Right cardiac atrium (tissue), 5 donors: ENCODE measurements around the gene CD8B. TPM values are rescaled to one million over a fixed set of nuclear protein-coding genes. Genes with fewer than 3 reads are reported as not detected.
"Not testable (repeated sequence)": the region's sequence is repeated elsewhere in the genome, so short reads cannot be mapped to it uniquely, and the experiment has no call there.

Experiments used
- ATAC-seq, 2 donors: fragments of 200-7000 bp; cut with Tn5 transposase; one replicate each; pipeline versions ENCODE4 v1.8.0 to v1.9.1; 2020; ENCODE audit warnings: moderate library complexity in 2 of 2, mild to moderate bottlenecking in 1 of 2
- DNase-seq, 3 donors: peaks; one replicate each; pipeline ENCODE4 v3.0.0-alpha.2; 2020
- H3K27ac ChIP-seq: one replicate; pipeline ENCODE4 v1.5.1; 2013; ENCODE audit warnings: mild to moderate bottlenecking, low read length, control low read depth, moderate library complexity
- H3K27me3 ChIP-seq: one replicate; pipeline ENCODE4 v1.6.1; 2013; ENCODE audit not compliant: control insufficient read depth, insufficient read depth
- H3K4me1 ChIP-seq: one replicate; pipeline ENCODE4 v1.6.1; 2013; ENCODE audit warnings: low read length; ENCODE audit not compliant: control insufficient read depth, insufficient read depth
- H3K4me3 ChIP-seq: one replicate; pipeline ENCODE4 v1.5.1; 2013; ENCODE audit warnings: low read length, control low read depth
- H3K9me3 ChIP-seq: one replicate; pipeline ENCODE4 v1.6.1; 2013; ENCODE audit warnings: low read length; ENCODE audit not compliant: control insufficient read depth
- WGBS: extraction: QIAGEN DNeasy Blood & Tissue Kit; methylation state at CpG from one replicate; pipeline ENCODE4 v1.1.7; 2013; 5-methylcytosine and 5-hydroxymethylcytosine counted together
- intact Hi-C, 4 donors: fragments of 100-400 bp; cut with DNase I; formaldehyde crosslinking; loops; one replicate each; pipeline versions ENCODE4 v1.11.0 to v1.14.0; 2022 to 2023
- long read RNA-seq, 4 donors: library from polyadenylated mRNA; unstranded; transcript quantifications; one replicate each; pipeline ENCODE4 v2.0.0, GENCODE V29; 2020 to 2021
- polyA plus RNA-seq: library from polyadenylated mRNA; stranded (reverse); fragments of 200-250 nt; gene quantifications from one replicate; pipeline ENCODE4 v1.2.3, GENCODE V29; 2013
- total RNA-seq, 4 donors: library from RNA; stranded (reverse); fragmentation: NEBNext Ultra II Directional; extraction: Animal tissue kit (Norgen Biotek cat#: 25700); gene quantifications; one replicate each; pipeline ENCODE4 v1.2.1, GENCODE V29; 2021
- donor health status: healthy with polysubstance abuse.
- donor health status: DM: no; HTN: yes; CAD: no.
- donor health status: DM: no; HTN: no; CAD: no.
- donor health status: DM: no; HTN: yes; CAD: no; lungs with severe emphysema.
- donor health status: DM: yes; HTN: yes; CAD: no.

Gene CD8B
- under 1 TPM in 3 of 4 donors, not detected in 1; 0.45 to 0.80 (median 0.68) TPM for total RNA-seq
- polyA plus RNA-seq = 0.20 TPM
- long read RNA-seq, donor 1, partial matches to known transcripts = 0 of 1 reads
- long read RNA-seq, donor 1, other reads (novel, unspliced or antisense) = 0 of 1 reads
- long read RNA-seq, donor 2 = 0 reads
- long read RNA-seq, donor 3, partial matches to known transcripts = 0 of 2 reads
- long read RNA-seq, donor 3, other reads (novel, unspliced or antisense) = 0 of 2 reads
- long read RNA-seq, donor 4 = 0 reads

DNA sequence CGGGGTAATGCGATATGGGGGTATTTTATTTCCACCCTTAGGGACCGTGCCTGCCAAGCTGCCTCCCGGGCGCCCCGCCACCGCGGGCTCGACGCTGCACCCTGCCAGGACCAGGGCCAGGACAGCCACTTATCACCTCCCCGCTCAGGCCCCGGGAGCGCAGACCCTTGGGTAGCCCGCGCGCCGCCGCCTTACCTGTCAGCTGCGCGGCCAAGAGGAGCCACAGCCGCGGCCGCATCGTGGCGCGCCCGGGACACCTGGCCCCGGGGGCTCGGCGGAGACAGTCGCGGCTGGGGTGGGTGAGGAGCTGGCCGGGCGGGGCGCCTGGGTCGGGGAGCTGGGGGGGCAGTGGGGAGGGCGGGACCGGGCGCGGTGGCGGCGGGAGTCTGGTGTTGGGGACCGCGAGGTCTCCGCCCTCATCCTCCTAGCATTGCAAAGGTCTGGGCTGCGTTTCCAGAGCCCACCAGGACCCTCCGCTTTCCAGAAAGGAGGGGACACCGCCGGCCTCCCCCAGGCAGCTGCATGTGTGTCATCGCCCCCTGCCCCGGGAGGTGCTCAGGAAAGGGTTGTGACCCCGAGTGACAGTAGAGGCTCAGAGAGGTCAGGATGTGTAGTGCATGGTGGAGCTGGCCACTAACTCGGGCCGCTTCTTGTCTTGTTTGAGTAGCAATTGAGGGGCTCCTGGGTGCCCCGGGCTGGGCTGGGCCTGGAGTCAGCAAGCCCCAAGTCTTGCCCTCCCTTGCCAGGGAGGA lies at the start of gene CD8B:
Gene CD8B, minus strand, starts transcription at position 259 of the 752 bp plus-strand sequence. Its CDS starts 21 bp downstream, at position 238.
- peak; percentile 56 to 66 for ATAC-seq
- H3K27me3 ChIP-seq, intact Hi-C loops, H3K9me3 ChIP-seq, H3K4me1 ChIP-seq, DNase-seq, H3K4me3 ChIP-seq, H3K27ac ChIP-seq: not testable (repeated sequence)
- whole genome bisulfite sequencing = 3% methylated on average over 50 of the region's 55 CpGs

DNA sequence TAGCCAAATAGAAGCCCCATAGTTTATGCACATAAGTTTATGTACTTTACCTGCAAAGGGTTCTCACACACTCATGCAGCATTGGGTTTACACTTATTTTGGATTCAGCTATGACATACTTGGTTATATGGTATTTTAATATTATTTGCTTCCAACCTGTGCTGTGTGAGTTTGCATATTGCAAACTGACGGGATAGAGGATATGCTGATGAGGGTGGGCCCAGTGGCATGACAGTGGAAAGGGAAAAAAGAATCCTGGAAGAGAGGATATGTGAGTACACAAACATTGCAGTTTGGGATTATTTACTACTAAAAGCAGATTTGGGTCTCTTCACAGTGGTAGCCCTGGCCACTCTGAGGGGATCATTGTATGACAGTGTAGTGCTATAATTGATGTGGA lies 44.2 kb upstream of the CD8B start:
- H3K4me1 ChIP-seq, DNase-seq, H3K27ac ChIP-seq, ATAC-seq, H3K9me3 ChIP-seq, intact Hi-C loops, H3K27me3 ChIP-seq, H3K4me3 ChIP-seq: not testable (repeated sequence)
- no CpG with 5 or more reads among the region's 1 CpG for WGBS

- 49% methylated on average over 4 of the region's 4 CpGs for WGBS
- H3K9me3 ChIP-seq, DNase-seq, H3K4me3 ChIP-seq, H3K27ac ChIP-seq, H3K4me1 ChIP-seq, ATAC-seq, intact Hi-C loops, H3K27me3 ChIP-seq: not testable (repeated sequence)
Measured at GRCh38 chr2:86900687-86901086, 39.0 kb upstream of the CD8B start.

DNA sequence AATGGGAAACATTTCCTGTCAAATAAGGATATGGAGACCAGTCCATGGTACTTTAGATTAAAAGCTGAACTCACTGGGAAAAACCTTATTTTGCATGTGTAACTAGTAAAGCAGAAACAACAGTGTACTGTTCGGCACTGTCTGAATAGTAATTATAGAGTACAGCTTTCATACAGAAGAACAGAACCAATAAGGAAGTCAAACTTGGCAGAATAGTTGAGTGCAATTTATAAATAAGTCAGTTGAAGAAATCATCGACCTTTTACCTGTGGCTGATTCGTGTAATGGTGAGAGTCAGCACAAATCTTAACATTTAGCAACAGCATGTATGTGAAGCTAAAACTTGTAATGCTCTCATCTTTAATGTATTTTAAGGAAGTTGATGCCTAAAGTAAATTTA lies 24.3 kb upstream of the CD8B start:
- H3K9me3 ChIP-seq, DNase-seq, H3K4me3 ChIP-seq, ATAC-seq, H3K27me3 ChIP-seq, H3K4me1 ChIP-seq, intact Hi-C loops, H3K27ac ChIP-seq: not testable (repeated sequence)
- no CpG with 5 or more reads among the region's 3 CpGs for WGBS

GRCh38 chr2:86882865-86883264 lies 21.2 kb upstream of the CD8B start:
- H3K4me3 ChIP-seq, H3K27ac ChIP-seq, H3K9me3 ChIP-seq, ATAC-seq, intact Hi-C loops, H3K4me1 ChIP-seq, H3K27me3 ChIP-seq, DNase-seq: not testable (repeated sequence)
- WGBS = 93% methylated on average over 1 of the region's 2 CpGs

GRCh38 chr2:86882118-86882665 lies 20.5 kb upstream of the CD8B start:
- DNase-seq, H3K27me3 ChIP-seq, H3K4me1 ChIP-seq, H3K9me3 ChIP-seq, ATAC-seq, H3K4me3 ChIP-seq, H3K27ac ChIP-seq, intact Hi-C loops: not testable (repeated sequence)
- WGBS = 88% methylated on average over 5 of the region's 5 CpGs

DNA sequence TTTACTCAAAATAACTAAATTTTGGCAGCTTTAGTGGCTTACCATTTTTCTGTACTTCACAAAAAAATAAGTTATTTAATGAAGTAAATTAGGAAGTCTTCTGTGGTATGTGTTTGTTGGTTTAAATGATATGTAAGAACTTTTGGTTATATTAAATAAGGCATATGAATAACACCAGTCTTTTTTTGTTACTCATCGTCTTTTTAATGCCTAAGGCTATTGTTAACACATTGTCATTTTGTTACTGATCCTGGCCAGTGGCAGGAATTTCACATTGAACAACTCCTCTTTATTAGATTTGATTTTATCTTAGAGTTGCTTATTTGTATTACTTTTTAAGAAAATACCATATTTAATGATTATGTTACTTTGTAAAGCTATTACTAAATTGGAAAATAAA lies 17.3 kb upstream of the CD8B start:
- H3K9me3 ChIP-seq, intact Hi-C loops: not testable (repeated sequence)
- 82% methylated on average over 1 of the region's 1 CpG for WGBS

DNA sequence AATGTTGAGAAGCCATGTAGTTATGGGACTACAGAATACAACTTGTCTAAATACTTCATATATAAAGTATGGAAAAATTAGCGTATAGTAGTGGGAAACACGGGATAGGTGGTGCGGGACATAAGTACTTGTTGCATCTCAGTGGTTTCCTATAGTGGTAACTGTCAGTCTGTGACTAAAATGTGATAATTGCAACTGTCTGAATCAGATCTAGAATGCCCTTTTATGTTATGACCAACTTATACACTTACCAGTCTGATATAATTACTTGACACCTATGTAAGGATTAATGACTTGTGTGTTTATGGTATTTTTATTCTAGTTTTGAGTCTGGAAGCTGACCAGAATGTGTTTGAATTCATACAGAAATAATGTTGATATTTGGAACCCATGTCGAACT lies 9.3 kb upstream of the CD8B start:
- ATAC-seq, DNase-seq, H3K27ac ChIP-seq, intact Hi-C loops, H3K4me3 ChIP-seq, H3K27me3 ChIP-seq, H3K9me3 ChIP-seq, H3K4me1 ChIP-seq: not testable (repeated sequence)
- WGBS = 89% methylated on average over 1 of the region's 4 CpGs

More for the DNA sequence above, 17.3 kb upstream of the CD8B start:
- not testable (repeated sequence) for H3K27me3 ChIP-seq, ATAC-seq, DNase-seq, H3K27ac ChIP-seq, H3K4me3 ChIP-seq, H3K4me1 ChIP-seq

- H3K4me3 ChIP-seq, H3K27me3 ChIP-seq, H3K4me1 ChIP-seq, intact Hi-C loops, H3K27ac ChIP-seq, H3K9me3 ChIP-seq, DNase-seq, ATAC-seq: not testable (repeated sequence)
- WGBS = 83% methylated on average over 2 of the region's 2 CpGs
Measured at GRCh38 chr2:86868895-86869468, 7.3 kb upstream of the CD8B start.

DNA sequence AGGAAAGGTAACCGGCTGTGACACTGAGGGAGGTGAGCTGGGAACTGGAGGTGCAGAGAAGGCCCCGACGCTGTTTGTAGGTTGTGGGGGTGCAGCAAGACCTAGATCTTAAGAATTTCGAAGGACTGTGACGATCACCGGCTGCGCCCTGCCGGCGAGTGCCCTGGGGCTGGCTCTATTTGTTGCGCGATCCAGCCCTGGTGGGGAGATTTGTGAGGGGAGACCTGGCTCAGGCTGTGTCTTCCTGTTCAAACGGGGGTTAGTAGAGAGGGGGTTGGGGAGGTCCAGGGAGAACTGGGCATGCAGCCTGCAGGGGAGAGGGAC lies 656 bp upstream of the CD8B start:
- DNase-seq, intact Hi-C loops, H3K4me1 ChIP-seq, H3K27ac ChIP-seq, ATAC-seq, H3K27me3 ChIP-seq, H3K4me3 ChIP-seq, H3K9me3 ChIP-seq: not testable (repeated sequence)
- WGBS = 24% methylated on average over 11 of the region's 12 CpGs

DNA sequence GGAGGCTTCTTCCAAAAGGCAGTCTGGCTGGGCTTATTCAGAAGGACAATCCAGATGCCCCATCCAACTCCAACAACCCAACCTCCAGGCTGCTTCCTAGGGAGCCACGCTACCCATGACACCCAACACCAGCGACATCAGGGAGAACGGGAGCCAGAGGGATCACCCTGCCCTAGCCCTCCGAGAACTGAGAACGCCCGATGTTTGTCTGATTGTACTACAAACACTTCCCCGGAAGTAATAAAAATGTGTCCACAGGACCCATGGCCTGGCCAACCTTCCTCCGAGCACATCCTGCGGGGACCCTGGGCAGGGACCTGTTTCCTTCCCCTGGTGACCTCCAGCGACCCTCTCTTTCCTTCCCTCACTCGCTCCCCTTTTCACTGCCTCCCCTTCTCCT lies 511 bp downstream of the CD8B start:
- H3K4me1 ChIP-seq, H3K27me3 ChIP-seq, H3K4me3 ChIP-seq, H3K9me3 ChIP-seq, H3K27ac ChIP-seq, DNase-seq, intact Hi-C loops: not testable (repeated sequence)
- peak in 1 of 2 donors; percentile 17 for ATAC-seq
- WGBS = 47% methylated on average over 11 of the region's 11 CpGs
